NAMALWA (cell line): ENCODE measurements around the gene ILKAP.

ENCODE experiments used
- DNase-seq: peaks from one replicate; pipeline ENCODE4 v3.0.0-alpha.2; 2015; ENCODE audit warnings: low spot score

ILKAP gene

GRCh38 chr2:238152771-238153688, 50.5 kb downstream of the ILKAP start:
- no peak for DNase-seq

GRCh38 chr2:238151628-238152235, 51.8 kb downstream of the ILKAP start:
- no peak for DNase-seq

GRCh38 chr2:238151205-238151604, 52.3 kb downstream of the ILKAP start:
- DNase-seq, result no peak

- DNase-seq, result no peak
These were observed 52.8 kb downstream of the ILKAP start for GRCh38 chr2:238150686-238151085.

- DNase-seq, result no peak
These were observed 53.5 kb downstream of the ILKAP start for GRCh38 chr2:238149841-238150572.

GRCh38 chr2:238148981-238149380, 54.5 kb downstream of the ILKAP start:
- DNase-seq, result no peak

DNA sequence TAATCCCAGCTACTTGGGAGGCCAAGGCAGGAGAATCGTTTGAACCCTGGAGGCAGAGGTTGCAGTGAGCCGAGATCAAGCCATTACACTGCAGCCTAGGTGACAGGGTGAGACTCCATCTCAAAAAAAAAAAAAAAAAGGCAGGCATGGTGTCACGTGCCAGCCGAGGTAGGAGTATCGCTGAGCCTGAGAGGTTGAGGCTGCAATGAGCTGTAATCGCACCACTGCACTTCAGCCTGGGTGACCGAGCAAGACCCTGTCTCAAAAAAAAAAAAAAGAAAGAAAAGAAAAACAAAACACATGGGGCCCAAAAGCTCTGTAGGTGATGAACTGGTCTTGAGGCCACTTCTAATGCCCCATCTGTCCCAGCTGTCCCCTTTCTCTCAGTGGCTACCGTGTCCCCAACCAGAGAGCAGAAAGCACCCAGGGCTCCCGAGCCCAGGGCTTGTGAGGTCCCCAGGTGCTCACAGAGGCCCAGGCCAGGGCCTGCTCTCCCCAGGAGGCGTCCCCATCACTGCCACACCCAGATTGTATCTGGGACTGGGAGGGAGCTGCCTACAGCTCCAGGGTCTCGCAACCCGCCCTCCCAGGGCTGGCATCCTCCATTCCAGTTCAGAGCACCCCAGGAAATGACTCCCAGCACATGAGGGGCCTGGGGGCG, 56.5 kb downstream of the ILKAP start:
- no peak for DNase-seq

- no peak for DNase-seq
These were observed 57.6 kb downstream of the ILKAP start for GRCh38 chr2:238145851-238146250.

DNA sequence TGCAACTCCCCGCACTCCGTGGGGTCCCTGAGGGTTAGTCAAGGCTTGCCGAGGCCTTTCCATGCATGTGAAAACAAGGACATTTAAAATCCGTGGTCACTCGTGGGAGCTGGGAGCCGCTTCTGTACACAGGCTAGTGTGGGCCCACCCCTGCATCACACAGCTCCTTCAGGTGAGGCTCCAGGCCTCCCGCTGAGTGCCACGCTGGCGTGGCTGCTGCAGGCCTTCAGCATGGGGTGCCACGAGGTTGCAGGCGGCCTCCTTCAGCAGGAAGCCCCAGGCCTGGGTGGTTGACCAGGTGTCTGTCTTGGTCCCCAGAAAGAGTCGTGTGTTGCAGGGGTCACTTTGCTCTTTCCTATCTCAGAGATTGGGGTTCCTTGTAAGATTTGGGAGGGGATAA, 58.4 kb downstream of the ILKAP start:
- no peak for DNase-seq

- DNase-seq, result no peak
These were observed 59.2 kb downstream of the ILKAP start for GRCh38 chr2:238144262-238144661.

GRCh38 chr2:238143239-238143951, 60.1 kb downstream of the ILKAP start:
- no peak for DNase-seq

GRCh38 chr2:238142382-238143205, 60.9 kb downstream of the ILKAP start:
- no peak for DNase-seq

GRCh38 chr2:238141541-238142318, 61.8 kb downstream of the ILKAP start:
- DNase-seq, result no peak

DNA sequence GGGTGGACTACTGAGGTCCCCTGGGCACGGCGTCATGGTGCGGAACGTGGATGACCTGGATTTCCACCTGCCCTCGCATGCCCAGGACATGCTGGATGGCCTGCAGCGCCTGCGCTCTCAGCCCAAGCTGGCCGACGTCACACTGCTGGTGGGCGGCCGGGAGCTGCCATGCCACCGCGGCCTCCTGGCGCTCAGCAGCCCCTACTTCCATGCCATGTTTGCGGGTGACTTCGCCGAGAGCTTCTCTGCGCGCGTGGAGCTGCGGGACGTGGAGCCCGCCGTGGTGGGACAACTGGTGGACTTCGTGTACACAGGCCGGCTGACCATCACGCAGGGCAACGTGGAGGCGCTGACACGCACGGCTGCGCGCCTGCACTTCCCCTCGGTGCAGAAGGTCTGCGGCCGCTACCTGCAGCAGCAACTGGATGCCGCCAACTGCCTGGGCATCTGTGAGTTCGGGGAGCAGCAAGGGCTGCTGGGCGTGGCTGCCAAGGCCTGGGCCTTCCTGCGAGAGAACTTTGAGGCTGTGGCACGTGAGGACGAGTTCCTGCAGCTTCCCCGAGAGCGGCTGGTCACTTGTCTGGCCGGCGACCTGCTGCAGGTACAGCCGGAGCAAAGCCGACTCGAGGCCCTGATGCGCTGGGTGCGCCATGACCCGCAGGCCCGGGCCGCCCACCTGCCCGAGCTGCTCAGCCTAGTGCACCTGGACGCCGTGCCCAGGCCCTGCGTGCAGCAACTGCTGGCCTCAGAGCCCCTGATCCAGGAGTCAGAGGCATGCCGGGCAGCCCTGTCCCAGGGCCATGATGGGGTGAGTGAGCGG, 62.6 kb downstream of the ILKAP start:
- no peak for DNase-seq

DNA sequence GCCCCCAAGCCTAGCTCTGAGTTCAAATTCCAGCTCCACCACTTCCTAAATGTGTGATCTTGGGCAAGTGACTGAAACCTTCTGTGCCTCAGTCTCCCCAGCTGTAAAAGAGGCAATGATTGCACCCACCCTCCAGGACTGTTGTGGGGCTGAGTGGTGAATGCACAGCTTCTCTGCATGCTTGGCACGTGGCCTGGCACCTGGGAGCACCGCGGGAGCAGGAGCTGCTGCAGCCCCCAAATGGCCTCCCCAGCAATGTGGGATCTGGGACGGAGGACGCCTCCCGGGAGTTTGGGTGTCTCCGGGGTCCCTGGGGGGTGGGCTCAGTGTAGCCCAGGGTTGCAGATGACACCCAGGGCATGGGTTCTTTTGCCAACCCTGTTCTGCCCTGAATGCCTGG, 63.5 kb downstream of the ILKAP start:
- no peak for DNase-seq

DNA sequence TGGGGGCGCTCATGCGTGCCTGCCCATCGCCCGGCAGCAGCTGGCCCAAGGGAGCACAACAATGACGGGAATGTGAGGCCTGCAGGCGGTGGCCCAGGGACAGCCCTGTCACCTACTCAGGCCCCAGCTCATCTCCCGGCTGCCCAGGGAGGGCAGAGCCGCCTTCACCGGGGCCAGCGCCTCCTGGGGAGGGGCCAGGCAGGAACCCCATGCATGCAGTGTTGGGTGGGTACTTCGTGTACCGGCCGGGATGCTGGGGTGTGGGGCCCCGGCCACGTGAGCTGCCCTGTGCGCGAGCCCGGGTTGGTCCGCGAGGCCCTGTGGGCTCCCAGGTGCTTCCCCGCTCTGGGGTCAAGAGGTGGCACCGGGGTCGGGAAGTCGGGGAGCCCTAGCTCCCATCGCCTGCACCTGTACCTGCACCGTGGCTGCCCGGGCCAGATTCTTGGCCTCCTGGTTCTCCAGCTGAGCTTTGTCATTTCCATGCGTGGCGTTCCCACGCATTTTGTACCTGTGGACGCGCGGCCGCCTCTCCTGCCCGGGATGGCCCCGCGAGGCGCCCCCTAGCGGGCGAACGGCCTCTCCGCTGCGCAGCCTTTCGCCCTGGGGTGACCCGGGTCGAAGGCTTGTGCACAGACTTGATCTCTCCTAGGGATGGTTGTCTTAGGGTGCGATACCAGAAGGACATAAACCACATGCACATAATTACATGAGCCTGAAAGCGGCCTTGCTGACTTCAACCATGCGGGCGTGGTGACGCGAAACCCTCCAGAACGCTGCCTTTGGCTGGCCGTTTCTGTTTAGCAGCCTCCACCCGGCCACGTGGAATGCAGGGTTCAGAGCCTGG, 64.1 kb downstream of the ILKAP start:
- peak; percentile 30 for DNase-seq

GRCh38 chr2:238138331-238139195, 64.9 kb downstream of the ILKAP start, which contains the start of gene KLHL30:
Gene KLHL30, plus strand, starts transcription at chr2:238138668. Its CDS starts 2,087 bp downstream, at chr2:238140755.
- no peak for DNase-seq
